Measurements from ENCODE around the gene SGTB.
A peak's percentile ranks its signal among the peaks of the same experiment; 100 is the strongest.

SGTB gene

DNA sequence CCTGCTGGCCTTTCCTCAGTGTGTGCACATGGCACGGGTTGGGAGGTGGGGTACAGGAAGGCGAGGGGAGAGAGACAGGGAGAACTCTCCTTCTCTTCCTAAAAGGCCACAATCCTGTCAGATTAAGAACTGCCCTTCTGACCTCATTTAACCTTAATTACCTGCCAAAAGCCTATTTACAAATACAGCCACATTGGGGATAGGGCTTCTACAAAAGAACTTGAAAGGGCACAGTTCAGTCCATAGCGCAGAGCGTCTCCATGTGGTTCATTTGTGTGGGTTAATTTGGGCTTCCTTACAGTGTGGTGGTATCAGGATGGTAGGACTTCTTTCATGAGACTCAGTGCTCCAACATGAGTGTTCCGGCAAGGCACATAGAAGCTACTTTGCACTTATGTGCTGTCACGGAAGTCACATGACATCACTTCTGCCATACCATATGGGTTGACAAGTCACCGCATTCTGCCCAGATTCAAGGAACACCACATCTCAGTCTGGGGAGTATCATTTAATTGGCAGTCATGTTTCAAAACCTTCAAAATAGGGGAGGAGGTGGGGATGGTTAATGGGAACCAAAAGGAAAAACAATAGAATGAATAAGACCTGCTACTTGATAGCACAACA lies 46.9 kb upstream of the SGTB start:
- Histone ChIP-seq H2AFZ (ENCODE audit: low read depth, low read length) (no peak overlapping the region), H3K27ac (ENCODE audit: low read length, poor library complexity, severe bottlenecking) (no peak overlapping the region), H4K8ac (ENCODE audit: low read length) (no peak overlapping the region), H3K4me1 (ENCODE audit: control insufficient read depth, insufficient read depth, low read depth, low read length) (no peaks in the 10 kb centered on the region), H2AK5ac (ENCODE audit: low read length, severe bottlenecking) (no peak overlapping the region), H3K18ac (ENCODE audit: low read depth in 1 of 2, low read length in 2 of 2) (no peak overlapping the region), H2BK120ac (ENCODE audit: low read depth, low read length) (no peak overlapping the region), H4K91ac (ENCODE audit: low read length) (no peak overlapping the region), H3K27me3 (ENCODE audit: control insufficient read depth in 1 of 2, insufficient read depth in 1 of 2, low read length in 2 of 2) (no peaks in the 10 kb centered on the region), H3K9me3 (ENCODE audit: control insufficient read depth, low read length) (no peaks in the 10 kb centered on the region), H2BK12ac (ENCODE audit: low read length in 2 of 2) (no peak overlapping the region), H3K14ac (ENCODE audit: low read length in 2 of 2) (no peak overlapping the region), H3K4me2 (ENCODE audit: low read length, poor library complexity, severe bottlenecking) (no peak overlapping the region), H3K36me3 (ENCODE audit: control insufficient read depth in 1 of 2, insufficient read depth in 2 of 2, low read depth in 1 of 2, low read length in 2 of 2) (peaks cover 7 to 11% of the 10 kb centered on the region in 2 experiments), H2BK5ac (ENCODE audit: low read depth, low read length, poor library complexity, severe bottlenecking) (no peak overlapping the region), H3K9ac (ENCODE audit: low read length) (no peak overlapping the region), H3K79me1 (replicated peaks; ENCODE audit: low read length, poor library complexity, severe bottlenecking) (peaks cover 10% of the 10 kb centered on the region), H3K23ac (ENCODE audit: low read length in 2 of 2) (no peak overlapping the region), H3K4me3 (ENCODE audit: insufficient read depth in 1 of 2, low read depth in 1 of 2, low read length in 2 of 2) (no peak overlapping the region), H2BK15ac (ENCODE audit: low read depth, poor library complexity, severe bottlenecking) (no peak overlapping the region), H3K4ac (ENCODE audit: low read depth in 1 of 2, low read length in 2 of 2) (no peak overlapping the region)
- WGBS: 96% methylated on average over 7 of the region's 7 CpGs
- no peak for DNase-seq

DNA sequence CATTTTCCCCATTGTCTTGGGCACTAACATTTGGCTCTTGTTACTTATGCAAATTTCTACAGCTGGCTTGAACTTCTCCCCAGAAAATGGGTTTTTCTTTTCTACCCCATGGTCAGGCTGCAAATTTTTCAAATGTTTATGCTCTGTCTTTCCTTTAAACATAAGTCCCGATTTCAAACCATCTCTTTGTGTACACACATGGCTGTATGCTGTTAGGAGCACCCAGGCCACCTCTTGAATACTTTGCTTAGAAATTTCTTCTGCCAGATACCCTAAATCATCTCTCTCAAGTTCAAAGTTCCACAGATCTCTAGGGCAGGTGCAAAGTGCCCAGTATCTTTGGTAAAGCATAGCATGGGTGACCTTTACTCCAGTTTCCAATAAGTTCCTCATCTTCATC lies 45.7 kb upstream of the SGTB start:
- no peak overlapping the region for H2BK5ac ChIP-seq (ENCODE audit: low read depth, low read length, poor library complexity, severe bottlenecking)
- no peak overlapping the region for H4K8ac ChIP-seq (ENCODE audit: low read length)
- H2BK12ac ChIP-seq (ENCODE audit: low read length in 2 of 2): no peak overlapping the region
- H2AK5ac ChIP-seq (ENCODE audit: low read length, severe bottlenecking): no peak overlapping the region
- H3K18ac ChIP-seq (ENCODE audit: low read depth in 1 of 2, low read length in 2 of 2): no peak overlapping the region
- no peak overlapping the region for H3K23ac ChIP-seq (ENCODE audit: low read length in 2 of 2)
- H3K4me2 ChIP-seq (ENCODE audit: low read length, poor library complexity, severe bottlenecking): no peak overlapping the region
- no peak overlapping the region for H2BK120ac ChIP-seq (ENCODE audit: low read depth, low read length)
- H3K9ac ChIP-seq (ENCODE audit: low read length): no peak overlapping the region
- no peak overlapping the region for H4K91ac ChIP-seq (ENCODE audit: low read length)
- H2BK15ac ChIP-seq (ENCODE audit: low read depth, poor library complexity, severe bottlenecking): no peak overlapping the region
- H3K27ac ChIP-seq (ENCODE audit: low read length, poor library complexity, severe bottlenecking): no peak overlapping the region
- H2AFZ ChIP-seq (ENCODE audit: low read depth, low read length): no peak overlapping the region
- no peak for DNase-seq
- peaks cover 7 to 11% of the 10 kb centered on the region in 2 experiments for H3K36me3 ChIP-seq (ENCODE audit: control insufficient read depth in 1 of 2, insufficient read depth in 2 of 2, low read depth in 1 of 2, low read length in 2 of 2)
- no peaks in the 10 kb centered on the region for H3K27me3 ChIP-seq (ENCODE audit: control insufficient read depth in 1 of 2, insufficient read depth in 1 of 2, low read length in 2 of 2)
- peaks cover 10% of the 10 kb centered on the region for H3K79me1 ChIP-seq (replicated peaks; ENCODE audit: low read length, poor library complexity, severe bottlenecking)
- WGBS: 91% methylated on average over 1 of the region's 1 CpG
- no peak overlapping the region for H3K14ac ChIP-seq (ENCODE audit: low read length in 2 of 2)
- H3K9me3 ChIP-seq (ENCODE audit: control insufficient read depth, low read length): no peaks in the 10 kb centered on the region
- H3K4me1 ChIP-seq (ENCODE audit: control insufficient read depth, insufficient read depth, low read depth, low read length): no peaks in the 10 kb centered on the region
- H3K4me3 ChIP-seq (ENCODE audit: insufficient read depth in 1 of 2, low read depth in 1 of 2, low read length in 2 of 2): no peak overlapping the region
- H3K4ac ChIP-seq (ENCODE audit: low read depth in 1 of 2, low read length in 2 of 2): no peak overlapping the region

GRCh38 chr5:65766781-65767180 lies 44.9 kb upstream of the SGTB start:
- no peak overlapping the region for H2AFZ ChIP-seq (ENCODE audit: low read depth, low read length)
- WGBS: 100% methylated on average over 2 of the region's 2 CpGs
- no peak overlapping the region for H2BK120ac ChIP-seq (ENCODE audit: low read depth, low read length)
- DNase-seq: no peak
- no peak overlapping the region for H3K14ac ChIP-seq (ENCODE audit: low read length in 2 of 2)
- no peak overlapping the region for H3K4ac ChIP-seq (ENCODE audit: low read depth in 1 of 2, low read length in 2 of 2)
- H4K91ac ChIP-seq (ENCODE audit: low read length): no peak overlapping the region
- peaks cover 7 to 11% of the 10 kb centered on the region in 2 experiments for H3K36me3 ChIP-seq (ENCODE audit: control insufficient read depth in 1 of 2, insufficient read depth in 2 of 2, low read depth in 1 of 2, low read length in 2 of 2)
- H3K9ac ChIP-seq (ENCODE audit: low read length): no peak overlapping the region
- H3K4me2 ChIP-seq (ENCODE audit: low read length, poor library complexity, severe bottlenecking): no peak overlapping the region
- no peak overlapping the region for H4K8ac ChIP-seq (ENCODE audit: low read length)
- H3K79me1 ChIP-seq (replicated peaks; ENCODE audit: low read length, poor library complexity, severe bottlenecking): peaks cover 9% of the 10 kb centered on the region
- no peaks in the 10 kb centered on the region for H3K27me3 ChIP-seq (ENCODE audit: control insufficient read depth in 1 of 2, insufficient read depth in 1 of 2, low read length in 2 of 2)
- H2BK12ac ChIP-seq (ENCODE audit: low read length in 2 of 2): no peak overlapping the region
- H3K27ac ChIP-seq (ENCODE audit: low read length, poor library complexity, severe bottlenecking): no peak overlapping the region
- no peak overlapping the region for H3K18ac ChIP-seq (ENCODE audit: low read depth in 1 of 2, low read length in 2 of 2)
- peak overlapping the region; percentile 28 for H2BK15ac ChIP-seq (ENCODE audit: low read depth, poor library complexity, severe bottlenecking)
- H3K23ac ChIP-seq (ENCODE audit: low read length in 2 of 2): no peak overlapping the region
- no peaks in the 10 kb centered on the region for H3K9me3 ChIP-seq (ENCODE audit: control insufficient read depth, low read length)
- no peak overlapping the region for H2BK5ac ChIP-seq (ENCODE audit: low read depth, low read length, poor library complexity, severe bottlenecking)
- no peaks in the 10 kb centered on the region for H3K4me1 ChIP-seq (ENCODE audit: control insufficient read depth, insufficient read depth, low read depth, low read length)
- no peak overlapping the region for H3K4me3 ChIP-seq (ENCODE audit: insufficient read depth in 1 of 2, low read depth in 1 of 2, low read length in 2 of 2)
- no peak overlapping the region for H2AK5ac ChIP-seq (ENCODE audit: low read length, severe bottlenecking)

- H3K27ac ChIP-seq (ENCODE audit: low read length, poor library complexity, severe bottlenecking): no peak overlapping the region
- H2BK5ac ChIP-seq (ENCODE audit: low read depth, low read length, poor library complexity, severe bottlenecking): no peak overlapping the region
- no peak overlapping the region for H4K91ac ChIP-seq (ENCODE audit: low read length)
- no peak overlapping the region for H2AFZ ChIP-seq (ENCODE audit: low read depth, low read length)
- no peaks in the 10 kb centered on the region for H3K4me1 ChIP-seq (ENCODE audit: control insufficient read depth, insufficient read depth, low read depth, low read length)
- H2BK120ac ChIP-seq (ENCODE audit: low read depth, low read length): no peak overlapping the region
- H2BK15ac ChIP-seq (ENCODE audit: low read depth, poor library complexity, severe bottlenecking): no peak overlapping the region
- H3K9me3 ChIP-seq (ENCODE audit: control insufficient read depth, low read length): no peaks in the 10 kb centered on the region
- H2AK5ac ChIP-seq (ENCODE audit: low read length, severe bottlenecking): no peak overlapping the region
- no peak overlapping the region for H3K9ac ChIP-seq (ENCODE audit: low read length)
- H3K23ac ChIP-seq (ENCODE audit: low read length in 2 of 2): no peak overlapping the region
- H4K8ac ChIP-seq (ENCODE audit: low read length): no peak overlapping the region
- no peaks in the 10 kb centered on the region for H3K27me3 ChIP-seq (ENCODE audit: control insufficient read depth in 1 of 2, insufficient read depth in 1 of 2, low read length in 2 of 2)
- no peak overlapping the region for H3K4me2 ChIP-seq (ENCODE audit: low read length, poor library complexity, severe bottlenecking)
- H3K14ac ChIP-seq (ENCODE audit: low read length in 2 of 2): no peak overlapping the region
- H3K4ac ChIP-seq (ENCODE audit: low read depth in 1 of 2, low read length in 2 of 2): no peak overlapping the region
- H2BK12ac ChIP-seq (ENCODE audit: low read length in 2 of 2): no peak overlapping the region
- no peak overlapping the region for H3K18ac ChIP-seq (ENCODE audit: low read depth in 1 of 2, low read length in 2 of 2)
- no peak overlapping the region for H3K4me3 ChIP-seq (ENCODE audit: insufficient read depth in 1 of 2, low read depth in 1 of 2, low read length in 2 of 2)
- peaks cover 11% of the 10 kb centered on the region for H3K79me1 ChIP-seq (replicated peaks; ENCODE audit: low read length, poor library complexity, severe bottlenecking)
- peaks cover 7 to 11% of the 10 kb centered on the region in 2 experiments for H3K36me3 ChIP-seq (ENCODE audit: control insufficient read depth in 1 of 2, insufficient read depth in 2 of 2, low read depth in 1 of 2, low read length in 2 of 2)
- DNase-seq: no peak
- 100% methylated on average over 2 of the region's 2 CpGs for WGBS
Observed at GRCh38 chr5:65766175-65766574, 44.3 kb upstream of the SGTB start.

All from mesenchymal stem cell (in vitro differentiated cells and primary cell).